GM10847 (cell line): ENCODE results near the gene SLC25A33.

Source experiments
- POLR2A ChIP-seq: IDR thresholded peaks from 2 replicates; pipeline ENCODE4 v1.6.1; 2011; ENCODE audit not compliant: insufficient read length; ENCODE audit errors: extremely low read depth

SLC25A33 gene

DNA sequence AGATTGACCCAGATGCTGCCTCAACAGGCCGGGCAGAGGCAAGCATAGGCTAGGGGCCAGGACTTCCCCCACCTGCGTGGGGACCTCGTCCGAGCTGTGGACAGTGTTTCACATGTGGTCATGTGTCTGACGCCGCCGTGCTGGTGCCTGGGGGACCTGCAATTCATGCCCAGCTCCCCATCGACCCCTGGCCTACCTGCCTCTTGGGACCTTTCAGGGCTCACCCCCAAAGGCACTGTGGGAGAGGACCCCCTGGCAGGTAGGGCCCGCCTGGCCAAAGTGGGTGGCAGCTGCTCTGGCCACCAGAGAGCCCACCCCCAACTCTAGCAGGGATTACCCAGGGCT, 53.9 kb downstream of the SLC25A33 start:
- no peak for TF ChIP-seq POLR2A

GRCh38 chr1:9593492-9594465, 54.5 kb downstream of the SLC25A33 start:
- TF ChIP-seq POLR2A = no peak

GRCh38 chr1:9594471-9595155, 55.3 kb downstream of the SLC25A33 start:
- no peak for TF ChIP-seq POLR2A

GRCh38 chr1:9595156-9595967, 56.1 kb downstream of the SLC25A33 start:
- TF ChIP-seq POLR2A = no peak

DNA sequence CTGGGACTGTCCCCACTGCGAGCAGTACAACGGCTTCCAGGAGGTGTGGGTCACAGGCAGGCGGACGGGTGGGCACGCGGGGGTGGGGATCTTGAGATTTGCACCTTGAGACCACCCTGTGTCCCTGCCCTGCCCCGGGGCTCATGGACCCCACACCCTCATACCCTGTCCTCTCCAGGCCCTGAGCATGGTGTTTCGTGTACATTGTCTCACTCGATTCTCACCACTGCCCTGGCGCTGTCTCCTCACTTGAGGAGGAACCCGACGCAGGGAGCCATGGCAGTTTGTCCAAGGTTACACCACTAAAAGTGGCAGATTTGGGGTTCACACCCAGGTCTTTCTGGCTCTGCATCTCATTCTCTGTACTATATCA, 56.7 kb downstream of the SLC25A33 start:
- no peak for TF ChIP-seq POLR2A

DNA sequence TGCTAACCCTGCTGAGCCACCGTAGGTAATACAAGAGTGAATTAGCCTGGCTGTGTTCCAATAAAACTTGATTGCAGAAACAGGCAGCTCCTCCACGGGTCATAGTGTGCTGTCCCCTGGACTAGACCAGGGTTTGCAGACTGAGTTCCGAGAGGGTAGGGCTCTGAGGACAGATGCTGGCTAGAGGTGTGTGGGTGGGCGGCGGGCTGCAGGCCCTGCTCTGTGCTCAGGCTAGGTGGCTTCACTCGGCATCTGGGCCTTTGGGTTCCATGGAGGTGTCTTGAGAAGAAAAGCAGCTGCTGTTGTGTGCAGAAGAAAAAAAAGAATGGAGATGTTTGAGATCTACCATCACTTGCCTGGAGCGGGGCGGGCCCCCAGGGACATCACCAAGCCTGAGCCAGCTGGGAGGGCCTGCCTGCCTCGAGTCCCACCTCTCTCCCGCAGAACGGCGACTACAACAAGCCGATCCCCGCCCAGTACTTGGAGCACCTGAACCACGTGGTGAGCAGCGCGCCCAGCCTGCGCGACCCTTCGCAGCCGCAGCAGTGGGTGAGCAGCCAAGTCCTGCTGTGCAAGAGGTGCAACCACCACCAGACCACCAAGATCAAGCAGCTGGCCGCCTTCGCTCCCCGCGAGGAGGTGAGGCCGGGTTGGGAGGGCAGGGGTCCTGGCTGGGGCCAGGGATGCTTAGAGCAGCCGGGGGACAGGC, 57.3 kb downstream of the SLC25A33 start:
- TF ChIP-seq POLR2A = no peak

DNA sequence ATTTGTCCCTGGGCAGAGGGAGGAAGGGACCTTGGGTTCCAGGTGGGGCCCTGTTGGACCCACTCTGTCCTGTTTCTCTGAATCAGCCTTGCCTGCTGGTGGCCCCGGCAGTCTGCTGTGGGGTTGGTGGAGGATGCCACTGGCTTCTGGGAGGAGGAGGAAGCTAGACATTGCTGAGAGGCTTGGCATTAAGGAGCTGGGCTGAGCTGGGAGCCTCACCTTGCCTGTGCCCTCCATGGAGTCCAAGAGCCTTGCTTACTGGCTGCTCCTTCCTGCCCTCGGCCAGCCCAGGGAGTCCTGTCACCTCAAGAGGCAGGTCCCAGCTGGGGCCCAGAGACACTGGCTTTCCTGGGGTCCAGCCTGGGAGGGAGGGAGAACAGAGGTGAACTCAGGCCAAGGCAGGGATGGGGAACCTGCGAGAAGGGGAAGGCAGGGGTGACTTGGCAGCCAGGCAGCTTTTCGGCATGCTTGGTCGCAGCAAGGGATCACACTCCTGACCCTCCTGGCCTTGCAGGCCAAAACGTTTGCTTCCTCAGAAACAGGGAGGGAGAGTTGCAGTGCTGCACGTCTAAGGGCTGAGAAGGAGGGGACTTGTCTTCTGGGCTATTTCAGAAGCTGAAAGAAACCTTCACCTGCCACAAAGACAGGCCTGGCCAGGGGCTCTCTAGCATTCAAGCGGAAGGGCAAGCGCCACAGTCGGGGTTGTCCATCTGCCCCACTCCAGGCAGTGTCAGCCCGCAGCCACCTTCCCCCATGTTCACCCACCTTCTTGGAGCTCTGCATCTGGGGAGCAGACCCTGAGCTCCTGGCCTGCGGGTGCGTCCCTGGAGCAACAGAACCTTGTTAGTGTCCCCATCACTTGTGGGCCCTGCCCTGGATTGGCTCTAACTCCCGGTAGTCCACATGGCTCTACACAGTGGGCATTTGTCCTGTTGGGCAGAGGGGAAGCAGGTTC, 58.4 kb downstream of the SLC25A33 start:
- no peak for TF ChIP-seq POLR2A

DNA sequence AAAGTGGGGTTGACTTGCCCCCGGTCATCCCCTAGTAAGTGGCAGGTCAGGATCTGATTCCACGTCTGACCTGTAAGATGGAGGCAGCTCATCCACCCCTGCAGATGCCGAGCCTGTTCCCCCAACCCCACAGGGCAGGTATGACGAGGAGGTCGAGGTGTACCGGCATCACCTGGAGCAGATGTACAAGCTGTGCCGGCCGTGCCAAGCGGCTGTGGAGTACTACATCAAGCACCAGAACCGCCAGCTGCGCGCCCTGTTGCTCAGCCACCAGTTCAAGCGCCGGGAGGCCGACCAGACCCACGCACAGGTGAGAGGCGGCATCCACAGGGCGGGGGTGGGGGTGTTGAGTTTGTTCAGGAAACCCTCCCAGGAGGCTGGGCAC, 59.0 kb downstream of the SLC25A33 start:
- TF ChIP-seq POLR2A = no peak

DNA sequence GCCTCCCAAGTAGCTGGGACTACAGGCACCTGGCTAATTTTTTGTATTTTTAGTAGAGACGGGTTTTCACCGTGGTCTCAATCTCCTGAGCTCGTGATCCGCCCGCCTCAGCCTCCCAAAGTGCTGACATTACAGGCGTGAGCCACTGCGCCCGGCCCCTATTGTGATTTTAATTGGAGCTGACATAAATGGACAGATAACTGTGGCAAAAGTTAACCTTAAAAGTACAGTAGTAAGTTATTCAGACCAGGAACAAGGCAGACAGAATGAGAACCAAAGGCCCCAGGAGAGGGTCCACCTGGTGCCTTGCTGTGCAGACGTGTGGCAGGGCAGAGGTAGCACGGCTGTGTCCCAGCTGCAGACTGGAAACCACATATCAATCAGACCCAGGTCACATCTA, 60.5 kb downstream of the SLC25A33 start:
- TF ChIP-seq POLR2A = no peak

DNA sequence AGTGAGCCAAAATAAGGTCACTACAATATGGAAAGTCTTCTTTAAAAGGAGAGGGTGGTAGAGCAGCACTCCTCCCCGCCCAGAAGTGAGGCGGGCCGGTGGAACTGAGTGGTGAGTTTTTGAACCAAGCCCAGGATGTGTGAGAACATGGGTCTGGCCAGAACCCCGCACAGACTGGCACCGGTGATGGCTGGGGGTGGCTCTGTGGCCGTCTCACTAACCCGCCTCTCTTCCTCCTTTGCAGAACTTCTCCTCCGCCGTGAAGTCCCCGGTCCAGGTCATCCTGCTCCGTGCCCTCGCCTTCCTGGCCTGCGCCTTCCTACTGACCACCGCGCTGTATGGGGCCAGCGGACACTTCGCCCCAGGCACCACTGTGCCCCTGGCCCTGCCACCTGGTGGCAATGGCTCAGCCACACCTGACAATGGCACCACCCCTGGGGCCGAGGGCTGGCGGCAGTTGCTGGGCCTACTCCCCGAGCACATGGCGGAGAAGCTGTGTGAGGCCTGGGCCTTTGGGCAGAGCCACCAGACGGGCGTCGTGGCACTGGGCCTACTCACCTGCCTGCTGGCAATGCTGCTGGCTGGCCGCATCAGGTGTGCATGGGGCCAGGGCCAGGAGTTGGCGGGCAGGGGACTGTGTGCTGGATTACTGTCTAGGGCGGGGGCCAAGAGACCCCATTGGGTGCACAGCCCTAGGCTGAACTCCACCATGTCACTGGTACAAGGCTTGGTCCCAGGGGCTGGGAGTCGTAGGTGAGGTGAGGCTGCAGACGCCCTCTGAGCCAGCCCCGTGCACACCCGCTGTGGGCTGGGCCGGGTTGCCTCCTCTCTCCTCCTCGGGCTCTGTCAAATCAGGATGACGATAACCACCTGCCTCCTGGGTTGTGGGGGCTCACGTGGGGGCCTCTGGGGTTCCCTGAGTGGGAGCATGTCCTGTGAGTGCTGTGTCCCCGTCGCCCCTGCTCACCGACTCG, 61.9 kb downstream of the SLC25A33 start:
- no peak for TF ChIP-seq POLR2A

DNA sequence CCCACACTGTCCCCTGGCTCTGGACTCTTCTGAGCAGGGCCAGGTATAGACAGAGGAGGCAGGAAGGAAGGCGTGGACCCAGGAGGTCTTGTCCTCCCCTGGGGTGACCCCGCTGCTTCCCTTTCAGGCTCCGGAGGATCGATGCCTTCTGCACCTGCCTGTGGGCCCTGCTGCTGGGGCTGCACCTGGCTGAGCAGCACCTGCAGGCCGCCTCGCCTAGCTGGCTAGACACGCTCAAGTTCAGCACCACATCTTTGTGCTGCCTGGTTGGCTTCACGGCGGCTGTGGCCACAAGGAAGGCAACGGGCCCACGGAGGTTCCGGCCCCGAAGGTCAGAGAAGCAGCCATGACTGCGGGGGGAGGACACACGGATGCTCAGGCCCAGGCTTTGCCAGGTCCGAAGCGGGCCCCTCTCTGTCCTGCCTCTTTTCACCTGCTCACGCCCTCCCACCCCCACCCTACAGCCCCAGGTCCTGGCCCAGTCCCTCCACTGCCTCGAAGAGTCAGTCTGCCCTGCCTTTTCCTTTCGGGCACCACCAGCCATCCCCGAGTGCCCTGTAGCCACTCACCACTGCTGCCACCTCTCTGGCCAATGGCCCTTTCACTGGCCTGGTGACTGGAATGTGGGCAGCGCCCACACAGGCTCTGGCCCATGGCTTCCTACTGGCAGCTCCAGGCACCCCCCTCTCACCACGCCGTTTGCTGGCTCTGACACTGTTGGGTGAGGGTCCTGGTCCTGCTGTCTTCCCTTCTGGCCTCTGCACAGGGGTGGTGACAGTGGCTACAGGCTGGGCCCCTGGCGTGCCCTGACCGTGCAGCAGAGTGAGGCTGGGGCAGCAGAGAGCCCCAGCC, 62.9 kb downstream of the SLC25A33 start:
- no peak for TF ChIP-seq POLR2A

GRCh38 chr1:9602794-9603167, 63.5 kb downstream of the SLC25A33 start:
- no peak for TF ChIP-seq POLR2A
